ENCODE data around the gene NT5M.

NT5M gene

DNA sequence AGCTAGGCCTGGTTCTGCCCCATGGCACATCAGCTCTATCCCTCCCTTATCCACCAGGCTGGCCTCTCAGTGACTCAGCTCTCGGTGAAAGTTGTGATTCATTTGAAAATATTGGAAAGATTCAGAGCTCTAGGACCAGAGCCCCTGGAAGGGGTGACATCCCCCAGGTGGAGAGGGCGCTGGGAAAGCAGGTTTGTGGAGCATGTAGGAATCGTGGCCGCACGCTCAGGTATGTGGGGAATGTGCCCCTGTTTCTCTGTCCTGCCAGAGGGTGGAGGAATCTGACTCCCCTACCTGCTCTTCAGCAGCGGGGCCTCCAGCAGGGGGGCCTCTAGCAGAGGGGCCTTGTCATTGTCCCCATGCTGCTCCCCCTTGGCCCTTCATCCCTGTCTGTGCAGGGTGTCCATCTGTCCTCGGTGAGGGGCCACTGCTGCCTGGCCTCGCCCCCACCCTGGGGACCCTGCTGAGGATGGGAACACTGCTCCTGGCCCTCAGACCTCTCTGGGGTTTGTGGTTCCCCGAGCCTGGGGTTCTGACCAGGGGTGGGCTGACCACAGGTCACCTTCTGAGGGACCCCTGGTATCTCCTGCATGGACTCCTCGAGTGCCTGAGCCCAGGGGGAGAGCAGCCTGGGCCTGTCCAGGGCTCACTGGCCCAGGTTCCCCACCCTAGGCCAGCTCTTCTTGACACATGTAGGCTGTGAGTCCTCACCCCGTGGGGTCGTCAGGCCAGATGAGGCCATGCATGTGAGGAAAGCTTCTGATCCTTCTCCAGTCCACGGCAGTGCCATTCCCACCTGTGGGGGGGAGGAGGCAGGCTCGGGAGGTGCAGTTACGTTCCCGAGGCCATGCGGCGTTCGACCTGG lies 47.5 kb downstream of the NT5M start:
- no peaks in the 10 kb centered on the region for H3K79me2 ChIP-seq (ENCODE audit: control insufficient read depth, insufficient read depth, low read length, unreplicated experiment)
- no peak overlapping the region for H2AFZ ChIP-seq (ENCODE audit: low read length, unreplicated experiment)
- no peak overlapping the region for H3K27ac ChIP-seq (ENCODE audit: low read depth, low read length)
- H3K27me3 ChIP-seq (ENCODE audit: insufficient read depth, low read length) = no peaks in the 10 kb centered on the region
- H3K4me1 ChIP-seq (ENCODE audit: control insufficient read depth, insufficient read depth, low read length, unreplicated experiment) = peaks cover 15% of the 10 kb centered on the region
- no peak overlapping the region for H3K4me3 ChIP-seq (ENCODE audit: low read depth, low read length)
- H3K36me3 ChIP-seq (ENCODE audit: insufficient read depth, low read length) = no peaks in the 10 kb centered on the region

GRCh38 chr17:17351356-17351891 lies 48.3 kb downstream of the NT5M start:
- no peaks in the 10 kb centered on the region for H3K36me3 ChIP-seq (ENCODE audit: insufficient read depth, low read length)
- H3K79me2 ChIP-seq (ENCODE audit: control insufficient read depth, insufficient read depth, low read length, unreplicated experiment) = no peaks in the 10 kb centered on the region
- no peak overlapping the region for H3K27ac ChIP-seq (ENCODE audit: low read depth, low read length)
- H3K4me1 ChIP-seq (ENCODE audit: control insufficient read depth, insufficient read depth, low read length, unreplicated experiment) = peaks cover 18% of the 10 kb centered on the region
- H2AFZ ChIP-seq (ENCODE audit: low read length, unreplicated experiment) = no peak overlapping the region
- no peak overlapping the region for H3K4me3 ChIP-seq (ENCODE audit: low read depth, low read length)
- H3K27me3 ChIP-seq (ENCODE audit: insufficient read depth, low read length) = no peaks in the 10 kb centered on the region

GRCh38 chr17:17351901-17352781 lies 49.0 kb downstream of the NT5M start:
- H3K27ac ChIP-seq (ENCODE audit: low read depth, low read length) = no peak overlapping the region
- H3K4me1 ChIP-seq (ENCODE audit: control insufficient read depth, insufficient read depth, low read length, unreplicated experiment) = peaks cover 19% of the 10 kb centered on the region
- no peaks in the 10 kb centered on the region for H3K79me2 ChIP-seq (ENCODE audit: control insufficient read depth, insufficient read depth, low read length, unreplicated experiment)
- H2AFZ ChIP-seq (ENCODE audit: low read length, unreplicated experiment) = no peak overlapping the region
- H3K36me3 ChIP-seq (ENCODE audit: insufficient read depth, low read length) = no peaks in the 10 kb centered on the region
- no peaks in the 10 kb centered on the region for H3K27me3 ChIP-seq (ENCODE audit: insufficient read depth, low read length)
- no peak overlapping the region for H3K4me3 ChIP-seq (ENCODE audit: low read depth, low read length)

- no peak overlapping the region for H3K4me3 ChIP-seq (ENCODE audit: low read depth, low read length)
- no peaks in the 10 kb centered on the region for H3K27me3 ChIP-seq (ENCODE audit: insufficient read depth, low read length)
- no peak overlapping the region for H3K27ac ChIP-seq (ENCODE audit: low read depth, low read length)
- H3K4me1 ChIP-seq (ENCODE audit: control insufficient read depth, insufficient read depth, low read length, unreplicated experiment) = peaks cover 19% of the 10 kb centered on the region
- no peak overlapping the region for H2AFZ ChIP-seq (ENCODE audit: low read length, unreplicated experiment)
- H3K79me2 ChIP-seq (ENCODE audit: control insufficient read depth, insufficient read depth, low read length, unreplicated experiment) = no peaks in the 10 kb centered on the region
- H3K36me3 ChIP-seq (ENCODE audit: insufficient read depth, low read length) = no peaks in the 10 kb centered on the region
Measured at GRCh38 chr17:17352836-17353624, 49.9 kb downstream of the NT5M start.

DNA sequence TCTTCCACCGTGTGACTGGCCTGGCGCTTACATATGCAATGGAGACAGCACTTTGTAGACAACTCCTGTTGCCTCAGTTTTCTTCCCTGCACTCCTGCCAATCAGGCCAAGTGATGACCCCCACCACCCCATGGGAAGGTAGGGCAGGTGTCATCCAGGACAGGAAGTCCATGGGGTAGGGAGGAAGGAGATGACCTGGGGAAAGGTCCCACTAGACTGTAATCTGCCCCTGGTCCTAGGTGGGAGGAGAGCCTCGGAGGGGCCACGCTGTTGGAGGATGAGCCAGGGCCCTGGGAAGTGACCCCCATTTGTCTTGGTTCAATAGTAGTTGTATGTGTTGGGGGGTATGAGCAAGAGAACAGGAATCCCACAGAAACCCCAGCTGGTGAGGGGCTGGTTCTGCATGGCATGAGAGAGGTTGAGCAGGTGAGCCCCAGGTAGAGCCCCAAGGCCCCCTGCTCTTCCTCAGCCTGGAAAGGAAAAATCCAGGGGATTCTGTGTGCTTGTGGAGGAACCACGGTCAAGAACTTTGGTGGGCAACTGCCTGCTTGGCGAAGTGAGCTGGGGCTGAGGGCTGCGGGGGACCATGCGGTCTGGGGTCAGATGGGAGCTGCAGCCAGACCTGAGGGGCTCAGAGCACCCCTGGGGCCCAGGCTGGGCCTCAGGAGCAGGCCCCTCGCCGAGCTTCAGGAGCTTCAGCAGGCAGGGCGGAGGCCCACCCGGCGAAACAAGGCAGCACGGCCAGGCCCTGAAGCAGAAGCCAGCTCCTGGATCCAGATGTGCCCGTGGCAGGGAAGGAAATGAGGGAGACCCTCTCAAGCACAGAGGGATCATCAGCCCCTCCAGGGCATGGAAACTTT lies 50.7 kb downstream of the NT5M start:
- H3K27me3 ChIP-seq (ENCODE audit: insufficient read depth, low read length) = no peaks in the 10 kb centered on the region
- H3K79me2 ChIP-seq (ENCODE audit: control insufficient read depth, insufficient read depth, low read length, unreplicated experiment) = no peaks in the 10 kb centered on the region
- no peak overlapping the region for H3K27ac ChIP-seq (ENCODE audit: low read depth, low read length)
- H3K36me3 ChIP-seq (ENCODE audit: insufficient read depth, low read length) = no peaks in the 10 kb centered on the region
- peaks cover 19% of the 10 kb centered on the region for H3K4me1 ChIP-seq (ENCODE audit: control insufficient read depth, insufficient read depth, low read length, unreplicated experiment)
- H2AFZ ChIP-seq (ENCODE audit: low read length, unreplicated experiment) = no peak overlapping the region
- H3K4me3 ChIP-seq (ENCODE audit: low read depth, low read length) = no peak overlapping the region

GRCh38 chr17:17354560-17355349 lies 51.6 kb downstream of the NT5M start:
- no peak overlapping the region for H3K4me3 ChIP-seq (ENCODE audit: low read depth, low read length)
- no peak overlapping the region for H2AFZ ChIP-seq (ENCODE audit: low read length, unreplicated experiment)
- no peaks in the 10 kb centered on the region for H3K27me3 ChIP-seq (ENCODE audit: insufficient read depth, low read length)
- no peaks in the 10 kb centered on the region for H3K79me2 ChIP-seq (ENCODE audit: control insufficient read depth, insufficient read depth, low read length, unreplicated experiment)
- H3K27ac ChIP-seq (ENCODE audit: low read depth, low read length) = no peak overlapping the region
- H3K4me1 ChIP-seq (ENCODE audit: control insufficient read depth, insufficient read depth, low read length, unreplicated experiment) = peaks cover 19% of the 10 kb centered on the region
- no peaks in the 10 kb centered on the region for H3K36me3 ChIP-seq (ENCODE audit: insufficient read depth, low read length)

DNA sequence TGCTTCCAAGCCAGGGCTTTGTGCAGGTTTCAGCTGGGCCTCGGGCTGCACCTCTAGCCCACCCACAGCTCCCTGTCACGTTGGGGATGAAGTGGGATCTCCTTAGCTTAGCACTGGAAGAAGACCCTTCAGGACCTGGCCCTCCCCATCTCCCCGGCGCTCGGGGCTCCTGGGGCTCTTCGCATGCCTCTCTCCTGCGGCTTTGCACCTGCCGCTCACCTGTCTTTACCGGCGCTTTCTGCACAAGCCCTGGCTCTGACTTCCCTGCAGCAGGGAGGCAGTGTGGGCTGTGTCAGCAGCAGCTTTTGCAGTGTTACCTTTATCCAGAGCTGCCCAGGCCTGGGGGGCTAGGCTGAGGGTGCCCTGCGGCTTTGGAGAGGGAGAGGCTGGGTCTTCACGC lies 52.3 kb downstream of the NT5M start:
- no peaks in the 10 kb centered on the region for H3K79me2 ChIP-seq (ENCODE audit: control insufficient read depth, insufficient read depth, low read length, unreplicated experiment)
- no peak overlapping the region for H3K27ac ChIP-seq (ENCODE audit: low read depth, low read length)
- H3K4me1 ChIP-seq (ENCODE audit: control insufficient read depth, insufficient read depth, low read length, unreplicated experiment) = peaks cover 18% of the 10 kb centered on the region
- H2AFZ ChIP-seq (ENCODE audit: low read length, unreplicated experiment) = no peak overlapping the region
- H3K4me3 ChIP-seq (ENCODE audit: low read depth, low read length) = no peak overlapping the region
- H3K36me3 ChIP-seq (ENCODE audit: insufficient read depth, low read length) = no peaks in the 10 kb centered on the region
- no peaks in the 10 kb centered on the region for H3K27me3 ChIP-seq (ENCODE audit: insufficient read depth, low read length)

DNA sequence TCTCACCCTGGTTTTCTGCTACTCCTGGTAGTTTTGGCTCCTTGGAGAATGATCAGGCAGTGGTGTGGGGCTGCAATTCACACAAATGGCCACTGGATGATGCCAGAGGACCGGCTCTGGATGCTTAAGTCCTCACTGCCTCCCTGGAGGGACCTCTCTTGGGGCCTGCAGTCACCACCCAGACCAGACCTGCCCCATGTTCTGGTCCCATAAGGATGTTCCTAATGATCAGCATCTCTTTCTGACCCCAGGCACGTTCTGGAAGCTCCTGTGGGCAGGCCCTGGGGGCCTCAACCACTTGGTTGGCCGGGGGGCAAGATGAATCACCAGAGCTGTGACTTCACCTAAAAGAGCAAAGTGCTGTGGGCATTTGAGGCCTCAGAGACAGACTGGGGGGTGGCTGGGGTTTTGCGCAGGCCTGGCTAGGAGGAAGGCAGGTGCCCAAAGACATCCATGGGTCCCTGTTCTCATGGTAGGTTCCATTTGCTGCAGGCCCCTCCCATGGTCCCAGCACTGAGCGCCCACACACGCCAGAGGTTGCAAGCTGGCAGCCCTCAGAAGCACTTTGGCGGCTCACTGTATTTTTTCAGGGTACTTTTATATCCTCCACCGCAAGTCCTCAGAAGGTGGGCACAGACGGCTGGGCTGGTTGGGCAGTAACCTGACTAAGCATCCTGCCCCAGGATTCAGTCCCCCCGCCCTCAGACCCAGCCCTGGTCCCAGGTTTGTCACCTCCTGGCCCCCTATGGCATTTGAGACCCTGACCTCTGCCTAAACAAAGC lies 53.2 kb downstream of the NT5M start:
- Histone ChIP-seq H3K4me3 (ENCODE audit: low read depth, low read length) (no peak overlapping the region), H3K36me3 (ENCODE audit: insufficient read depth, low read length) (no peaks in the 10 kb centered on the region), H3K4me1 (ENCODE audit: control insufficient read depth, insufficient read depth, low read length, unreplicated experiment) (peaks cover 12% of the 10 kb centered on the region), H2AFZ (ENCODE audit: low read length, unreplicated experiment) (peak overlapping the region; percentile 66), H3K27me3 (ENCODE audit: insufficient read depth, low read length) (no peaks in the 10 kb centered on the region), H3K27ac (ENCODE audit: low read depth, low read length) (no peak overlapping the region), H3K79me2 (ENCODE audit: control insufficient read depth, insufficient read depth, low read length, unreplicated experiment) (no peaks in the 10 kb centered on the region)

DNA sequence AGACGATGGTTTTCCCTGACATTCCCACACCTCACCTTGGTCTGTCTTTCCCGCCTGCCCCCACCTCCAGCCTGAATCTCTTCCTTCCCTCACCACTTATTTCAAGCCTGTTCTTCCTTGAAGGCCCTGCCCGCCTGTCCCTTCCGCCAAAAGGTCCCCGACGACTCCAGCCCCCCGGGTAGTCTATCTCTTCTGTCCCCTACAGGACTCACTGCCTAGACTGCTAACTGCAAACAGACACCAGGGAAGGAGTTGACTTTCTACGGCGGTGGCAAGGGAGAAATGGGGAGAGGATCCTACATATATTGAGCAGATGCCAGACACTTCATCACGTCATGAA lies 53.7 kb downstream of the NT5M start:
- H3K4me1 ChIP-seq (ENCODE audit: control insufficient read depth, insufficient read depth, low read length, unreplicated experiment) = peaks cover 10% of the 10 kb centered on the region
- H3K36me3 ChIP-seq (ENCODE audit: insufficient read depth, low read length) = no peaks in the 10 kb centered on the region
- H3K27me3 ChIP-seq (ENCODE audit: insufficient read depth, low read length) = no peaks in the 10 kb centered on the region
- H3K79me2 ChIP-seq (ENCODE audit: control insufficient read depth, insufficient read depth, low read length, unreplicated experiment) = no peaks in the 10 kb centered on the region
- H3K4me3 ChIP-seq (ENCODE audit: low read depth, low read length) = no peak overlapping the region
- H3K27ac ChIP-seq (ENCODE audit: low read depth, low read length) = no peak overlapping the region
- H2AFZ ChIP-seq (ENCODE audit: low read length, unreplicated experiment) = no peak overlapping the region
